ENCODE results near the gene SP6.

DNA sequence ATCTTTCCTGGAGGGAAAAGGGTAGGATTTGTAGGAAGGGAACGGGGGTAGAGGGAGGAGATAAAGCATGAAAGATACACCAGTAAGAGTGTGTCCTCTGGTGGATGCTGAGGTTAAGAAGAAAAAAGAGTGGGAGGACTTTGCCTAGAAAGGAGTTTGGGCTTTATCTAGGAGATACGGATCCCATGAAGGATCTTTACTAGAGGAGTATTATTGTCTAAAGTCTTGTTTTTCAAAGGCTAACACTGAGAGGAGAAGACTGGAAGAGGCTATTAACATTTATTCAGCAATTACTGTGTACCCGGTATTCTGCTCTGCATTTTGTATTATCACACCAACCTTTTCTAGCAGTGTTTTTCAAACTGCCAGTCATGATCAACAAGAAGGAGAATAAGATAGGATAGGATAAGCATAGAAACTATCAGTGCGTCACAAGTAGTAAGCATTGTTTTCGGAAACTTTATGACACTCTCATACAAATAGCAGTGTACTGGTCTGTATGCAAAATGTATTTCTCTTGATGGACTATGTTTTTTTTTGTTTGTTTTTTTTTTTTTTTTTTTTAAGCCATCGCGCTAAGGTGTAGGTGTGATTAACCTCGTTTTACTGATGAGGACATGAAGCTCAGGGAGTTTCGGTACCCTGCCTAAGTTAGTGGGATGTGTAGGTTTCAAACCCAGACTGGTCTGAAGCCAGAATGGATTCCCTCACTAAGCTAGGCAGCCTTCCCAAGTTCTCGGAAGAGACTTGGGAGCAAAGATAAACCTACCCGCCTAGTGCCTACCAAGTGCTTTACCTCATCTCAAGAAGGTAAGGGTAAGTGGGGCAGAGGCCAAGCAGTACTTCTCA lies 43.8 kb upstream of the SP6 start:
- TF ChIP-seq YY1 (IDR thresholded peaks at IDR 0.05; ENCODE audit: insufficient read depth, insufficient read length), result no peak
- TF ChIP-seq ZNF274 (IDR thresholded peaks at IDR 0.05; ENCODE audit: low read depth, low read length), result no peak
- no peak for TF ChIP-seq SUZ12 (IDR thresholded peaks at IDR 0.05; ENCODE audit: extremely low read depth, insufficient read depth, insufficient read length)

Measured in NT2/D1 (cell line).